Stimulated activated memory B cell treated with anti-CD40 and anti-IgM and Interleukin-4, amounts not matched to agents 10 μg/mL and 1 μg/mL and 100 μg/mL, for 72 hours (primary cell): ENCODE measurements around the gene ADGRA1.
"Not testable (repeated sequence)": the region's sequence is repeated elsewhere in the genome, so short reads cannot be mapped to it uniquely, and the experiment has no call there.

Experiments
- ATAC-seq: fragments of 150-1000 bp; cut with Tn5 transposase; 2 replicates; pipeline ENCODE4 v1.10.0; 2021
- H3K27ac Mint-ChIP-seq: one replicate; pipeline ENCODE4 v1.8.0; 2022; ENCODE audit warnings: mild to moderate bottlenecking, mixed read lengths
- H3K27me3 Mint-ChIP-seq: one replicate; pipeline ENCODE4 v1.8.0; 2022; ENCODE audit warnings: mixed read lengths
- H3K36me3 Mint-ChIP-seq: one replicate; pipeline ENCODE4 v1.8.0; 2022; ENCODE audit warnings: mixed read lengths
- H3K4me1 Mint-ChIP-seq: one replicate; pipeline ENCODE4 v1.8.0; 2022; ENCODE audit warnings: mixed read lengths
- H3K4me3 Mint-ChIP-seq: one replicate; pipeline ENCODE4 v1.8.0; 2022; ENCODE audit warnings: mild to moderate bottlenecking, moderate library complexity, mixed read lengths
- H3K9me3 Mint-ChIP-seq: one replicate; pipeline ENCODE4 v1.8.0; 2022; ENCODE audit warnings: mixed read lengths

The ADGRA1 gene

GRCh38 chr10:133129859-133130495 lies 42.3 kb downstream of the ADGRA1 start:
- ATAC-seq = no peak
- Mint-ChIP-seq H3K9me3 (no peaks in the 10 kb centered on the region), H3K4me3 (no peak overlapping the region), H3K4me1 (peaks cover 7% of the 10 kb centered on the region), H3K36me3 (no peaks in the 10 kb centered on the region), H3K27me3 (peaks cover 29% of the 10 kb centered on the region), H3K27ac (no peak overlapping the region)

- Mint-ChIP-seq H3K27me3 (peaks cover 25% of the 10 kb centered on the region), H3K9me3 (no peaks in the 10 kb centered on the region), H3K4me3 (no peak overlapping the region), H3K27ac (no peak overlapping the region), H3K4me1 (peaks cover 10% of the 10 kb centered on the region), H3K36me3 (no peaks in the 10 kb centered on the region)
- ATAC-seq = no peak
These were observed 42.9 kb downstream of the ADGRA1 start for GRCh38 chr10:133130602-133131001.

- H3K27ac Mint-ChIP-seq = no peak overlapping the region
- H3K27me3 Mint-ChIP-seq = peaks cover 20% of the 10 kb centered on the region
- H3K36me3 Mint-ChIP-seq = no peaks in the 10 kb centered on the region
- H3K9me3 Mint-ChIP-seq = no peaks in the 10 kb centered on the region
- no peak overlapping the region for H3K4me3 Mint-ChIP-seq
- peaks cover 10% of the 10 kb centered on the region for H3K4me1 Mint-ChIP-seq
- ATAC-seq = no peak
These were observed 43.3 kb downstream of the ADGRA1 start for GRCh38 chr10:133131053-133131452.

- no peaks in the 10 kb centered on the region for H3K9me3 Mint-ChIP-seq
- no peak for ATAC-seq
- no peak overlapping the region for H3K27ac Mint-ChIP-seq
- no peak overlapping the region for H3K4me3 Mint-ChIP-seq
- peaks cover 10% of the 10 kb centered on the region for H3K4me1 Mint-ChIP-seq
- no peaks in the 10 kb centered on the region for H3K36me3 Mint-ChIP-seq
- H3K27me3 Mint-ChIP-seq = peaks cover 14% of the 10 kb centered on the region
These were observed 44.2 kb downstream of the ADGRA1 start for GRCh38 chr10:133131734-133132472.

GRCh38 chr10:133132473-133133291 lies 45.0 kb downstream of the ADGRA1 start:
- no peak for ATAC-seq
- Mint-ChIP-seq H3K27me3 (peaks cover 14% of the 10 kb centered on the region), H3K36me3 (no peaks in the 10 kb centered on the region), H3K9me3 (no peaks in the 10 kb centered on the region), H3K27ac (no peak overlapping the region), H3K4me1 (peaks cover 10% of the 10 kb centered on the region), H3K4me3 (no peak overlapping the region)

- peaks cover 10% of the 10 kb centered on the region for H3K4me1 Mint-ChIP-seq
- no peaks in the 10 kb centered on the region for H3K9me3 Mint-ChIP-seq
- H3K4me3 Mint-ChIP-seq = no peak overlapping the region
- peaks cover 14% of the 10 kb centered on the region for H3K27me3 Mint-ChIP-seq
- no peaks in the 10 kb centered on the region for H3K36me3 Mint-ChIP-seq
- H3K27ac Mint-ChIP-seq = no peak overlapping the region
- peak; percentile 17 for ATAC-seq
These were observed 45.9 kb downstream of the ADGRA1 start for GRCh38 chr10:133133471-133134231.

- Mint-ChIP-seq H3K4me3 (peak overlapping the region; percentile 18), H3K9me3 (no peaks in the 10 kb centered on the region), H3K36me3 (no peaks in the 10 kb centered on the region), H3K4me1 (peaks cover 10% of the 10 kb centered on the region), H3K27me3 (peaks cover 14% of the 10 kb centered on the region), H3K27ac (peak overlapping the region; percentile 9)
- peak; percentile 18 for ATAC-seq
These were observed 46.8 kb downstream of the ADGRA1 start for GRCh38 chr10:133134411-133135115.

- ATAC-seq = peak; percentile 51
- Mint-ChIP-seq H3K36me3 (no peaks in the 10 kb centered on the region), H3K4me3 (peak overlapping the region; percentile 18), H3K9me3 (no peaks in the 10 kb centered on the region), H3K4me1 (peaks cover 10% of the 10 kb centered on the region), H3K27me3 (peaks cover 15% of the 10 kb centered on the region), H3K27ac (peak overlapping the region; percentile 9)
These were observed 47.4 kb downstream of the ADGRA1 start for GRCh38 chr10:133135116-133135465.

- ATAC-seq, H3K9me3 Mint-ChIP-seq, H3K36me3 Mint-ChIP-seq, H3K27ac Mint-ChIP-seq, H3K4me1 Mint-ChIP-seq, H3K4me3 Mint-ChIP-seq: not testable (repeated sequence)
- H3K27me3 Mint-ChIP-seq = peaks cover 32% of the 10 kb centered on the region
These were observed 49.9 kb downstream of the ADGRA1 start for GRCh38 chr10:133137486-133138145.

GRCh38 chr10:133139551-133140065 lies 51.9 kb downstream of the ADGRA1 start:
- Mint-ChIP-seq H3K9me3 (no peaks in the 10 kb centered on the region), H3K27ac (no peak overlapping the region), H3K4me1 (peaks cover 18% of the 10 kb centered on the region), H3K4me3 (no peak overlapping the region), H3K27me3 (peaks cover 39% of the 10 kb centered on the region), H3K36me3 (no peaks in the 10 kb centered on the region)
- no peak for ATAC-seq

GRCh38 chr10:133140417-133141143 lies 52.9 kb downstream of the ADGRA1 start:
- Mint-ChIP-seq H3K4me3 (no peak overlapping the region), H3K36me3 (no peaks in the 10 kb centered on the region), H3K4me1 (peaks cover 12% of the 10 kb centered on the region), H3K9me3 (no peaks in the 10 kb centered on the region), H3K27ac (no peak overlapping the region), H3K27me3 (peaks cover 43% of the 10 kb centered on the region)
- no peak for ATAC-seq

- Mint-ChIP-seq H3K9me3 (no peaks in the 10 kb centered on the region), H3K27ac (no peak overlapping the region), H3K4me1 (peaks cover 12% of the 10 kb centered on the region), H3K36me3 (no peaks in the 10 kb centered on the region), H3K4me3 (no peak overlapping the region), H3K27me3 (peaks cover 51% of the 10 kb centered on the region)
- ATAC-seq = peak; percentile 34
These were observed 53.6 kb downstream of the ADGRA1 start for GRCh38 chr10:133141144-133141957.

GRCh38 chr10:133141958-133142340 lies 54.2 kb downstream of the ADGRA1 start:
- no peak overlapping the region for H3K27ac Mint-ChIP-seq
- H3K4me1 Mint-ChIP-seq = peaks cover 12% of the 10 kb centered on the region
- ATAC-seq = peak; percentile 34
- H3K9me3 Mint-ChIP-seq = peaks cover 2% of the 10 kb centered on the region
- no peaks in the 10 kb centered on the region for H3K36me3 Mint-ChIP-seq
- peaks cover 57% of the 10 kb centered on the region for H3K27me3 Mint-ChIP-seq
- H3K4me3 Mint-ChIP-seq = no peak overlapping the region
